ENCODE results near the gene CHD1L. TPM values are rescaled to one million over a fixed set of nuclear protein-coding genes. Genes with fewer than 3 reads are reported as not detected.
"Not testable (repeated sequence)": the region's sequence is repeated elsewhere in the genome, so short reads cannot be mapped to it uniquely, and the experiment has no call there.

Gene CHD1L
- polyA plus RNA-seq, 1 donor from 2014 or later = 29.5 TPM

DNA sequence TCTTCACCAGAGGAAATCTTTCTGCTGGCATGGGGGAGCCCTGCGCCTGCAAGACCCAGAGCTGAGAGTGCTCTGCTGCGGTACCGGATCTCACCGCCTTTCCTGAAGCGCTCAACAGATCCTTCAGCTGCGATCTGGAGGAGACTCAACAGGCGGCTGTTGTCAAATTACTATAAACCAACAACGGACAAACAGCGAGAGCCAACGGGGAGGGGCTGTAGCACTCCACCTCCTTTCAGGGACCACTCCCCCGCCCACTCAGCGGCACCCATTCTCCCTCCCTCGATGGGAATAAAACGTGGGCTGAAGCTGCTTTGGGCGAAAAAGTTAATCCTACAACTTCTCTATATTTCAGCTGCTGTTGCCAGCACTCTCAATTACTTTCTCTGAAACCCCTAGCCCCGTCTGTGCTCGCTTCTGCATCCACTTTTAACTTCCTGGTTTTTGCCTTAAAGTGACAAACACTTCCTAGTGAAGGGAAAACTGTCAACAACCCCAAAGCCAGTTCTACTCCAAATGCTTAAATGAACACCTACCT is 17.2 kb upstream of the CHD1L start, which contains the start of gene FMO5:
Gene FMO5, minus strand, starts transcription at position 147 of the 538 bp plus-strand sequence. CDS start 310 bp downstream, outside the sequence.
- Histone ChIP-seq H3K4me3 (ENCODE audit: low read length) (no peak within 1 kb of the TSS), H3K27me3 (ENCODE audit: insufficient read depth, low read depth, low read length) (no peaks in the 10 kb centered on the region), H3K9me2 (ENCODE audit: insufficient read depth, low read length) (no peaks in the 10 kb centered on the region), H3K27ac (ENCODE audit: low read length) (no peak within 1 kb of the TSS), H2AFZ (ENCODE audit: low read depth, low read length) (no peak within 1 kb of the TSS), H4K20me1 (ENCODE audit: insufficient read depth) (no peaks in the 10 kb centered on the region), H3K9me3 (ENCODE audit: low read length) (no peaks in the 10 kb centered on the region), H3K36me3 (ENCODE audit: insufficient read depth, low read length) (no peaks in the 10 kb centered on the region), H3K9ac (ENCODE audit: low read length) (no peak within 1 kb of the TSS), H3K79me2 (replicated peaks; ENCODE audit: insufficient read depth, low read length) (no peaks in the 10 kb centered on the region), H3F3A (ENCODE audit: insufficient read depth, low read length, poor library complexity, severe bottlenecking) (no peaks in the 10 kb centered on the region), H3K4me2 (ENCODE audit: low read length) (no peak within 1 kb of the TSS)
- TF ChIP-seq MXI1 (conservative IDR thresholded peaks at IDR 0.05; ENCODE audit: poor library complexity, severe bottlenecking) (no peak), SMC3 (conservative IDR thresholded peaks at IDR 0.05; ENCODE audit: poor library complexity) (no peak), TAF1 (IDR thresholded peaks at IDR 0.05; ENCODE audit: low read depth) (no peak), POLR2AphosphoS5 (IDR thresholded peaks at IDR 0.05) (no peak), RAD21 (conservative IDR thresholded peaks at IDR 0.05) (no peak), EP300 (conservative IDR thresholded peaks at IDR 0.05; ENCODE audit: poor library complexity, severe bottlenecking) (no peak)
- TF ChIP-seq, protein P1, sequence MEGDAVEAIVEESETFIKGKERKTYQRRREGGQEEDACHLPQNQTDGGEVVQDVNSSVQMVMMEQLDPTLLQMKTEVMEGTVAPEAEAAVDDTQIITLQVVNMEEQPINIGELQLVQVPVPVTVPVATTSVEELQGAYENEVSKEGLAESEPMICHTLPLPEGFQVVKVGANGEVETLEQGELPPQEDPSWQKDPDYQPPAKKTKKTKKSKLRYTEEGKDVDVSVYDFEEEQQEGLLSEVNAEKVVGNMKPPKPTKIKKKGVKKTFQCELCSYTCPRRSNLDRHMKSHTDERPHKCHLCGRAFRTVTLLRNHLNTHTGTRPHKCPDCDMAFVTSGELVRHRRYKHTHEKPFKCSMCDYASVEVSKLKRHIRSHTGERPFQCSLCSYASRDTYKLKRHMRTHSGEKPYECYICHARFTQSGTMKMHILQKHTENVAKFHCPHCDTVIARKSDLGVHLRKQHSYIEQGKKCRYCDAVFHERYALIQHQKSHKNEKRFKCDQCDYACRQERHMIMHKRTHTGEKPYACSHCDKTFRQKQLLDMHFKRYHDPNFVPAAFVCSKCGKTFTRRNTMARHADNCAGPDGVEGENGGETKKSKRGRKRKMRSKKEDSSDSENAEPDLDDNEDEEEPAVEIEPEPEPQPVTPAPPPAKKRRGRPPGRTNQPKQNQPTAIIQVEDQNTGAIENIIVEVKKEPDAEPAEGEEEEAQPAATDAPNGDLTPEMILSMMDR (IDR thresholded peaks at IDR 0.05; ENCODE audit: poor library complexity, severe bottlenecking) = no peak

- not testable (repeated sequence) for H2AFZ ChIP-seq (ENCODE audit: low read depth, low read length); H3K27ac ChIP-seq (ENCODE audit: low read length); H3K9me3 ChIP-seq (ENCODE audit: low read length); H3K4me2 ChIP-seq (ENCODE audit: low read length); H3F3A ChIP-seq (ENCODE audit: insufficient read depth, low read length, poor library complexity, severe bottlenecking); H4K20me1 ChIP-seq (ENCODE audit: insufficient read depth); H3K9me2 ChIP-seq (ENCODE audit: insufficient read depth, low read length); H3K79me2 ChIP-seq (replicated peaks; ENCODE audit: insufficient read depth, low read length); H3K9ac ChIP-seq (ENCODE audit: low read length); H3K36me3 ChIP-seq (ENCODE audit: insufficient read depth, low read length); H3K4me3 ChIP-seq (ENCODE audit: low read length); H3K27me3 ChIP-seq (ENCODE audit: insufficient read depth, low read depth, low read length)
Observed at GRCh38 chr1:147231032-147231431, 11.5 kb upstream of the CHD1L start.

DNA sequence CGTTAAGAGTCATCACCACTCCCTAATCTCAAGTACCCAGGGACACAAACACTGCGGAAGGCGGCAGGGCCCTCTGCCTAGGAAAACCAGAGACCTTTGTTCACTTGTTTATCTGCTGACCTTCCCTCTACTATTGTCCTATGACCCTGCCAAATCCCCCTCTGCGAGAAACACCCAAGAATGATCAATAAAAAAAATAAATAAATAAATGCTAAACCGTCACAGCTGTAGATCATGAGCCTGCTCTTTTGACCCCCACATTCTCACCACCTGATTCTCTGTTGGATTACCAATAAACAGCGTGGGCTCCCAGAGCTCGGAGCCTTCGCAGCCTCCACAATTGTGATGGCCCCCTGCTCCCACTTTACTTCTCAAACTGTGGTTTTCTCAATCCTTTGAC is 8.6 kb upstream of the CHD1L start:
- not testable (repeated sequence) for H4K20me1 ChIP-seq (ENCODE audit: insufficient read depth); H3F3A ChIP-seq (ENCODE audit: insufficient read depth, low read length, poor library complexity, severe bottlenecking); H3K4me3 ChIP-seq (ENCODE audit: low read length); H3K9ac ChIP-seq (ENCODE audit: low read length); H3K9me3 ChIP-seq (ENCODE audit: low read length); H3K36me3 ChIP-seq (ENCODE audit: insufficient read depth, low read length); H3K4me2 ChIP-seq (ENCODE audit: low read length); H3K79me2 ChIP-seq (replicated peaks; ENCODE audit: insufficient read depth, low read length); H2AFZ ChIP-seq (ENCODE audit: low read depth, low read length); H3K9me2 ChIP-seq (ENCODE audit: insufficient read depth, low read length); H3K27ac ChIP-seq (ENCODE audit: low read length); H3K27me3 ChIP-seq (ENCODE audit: insufficient read depth, low read depth, low read length)

DNA sequence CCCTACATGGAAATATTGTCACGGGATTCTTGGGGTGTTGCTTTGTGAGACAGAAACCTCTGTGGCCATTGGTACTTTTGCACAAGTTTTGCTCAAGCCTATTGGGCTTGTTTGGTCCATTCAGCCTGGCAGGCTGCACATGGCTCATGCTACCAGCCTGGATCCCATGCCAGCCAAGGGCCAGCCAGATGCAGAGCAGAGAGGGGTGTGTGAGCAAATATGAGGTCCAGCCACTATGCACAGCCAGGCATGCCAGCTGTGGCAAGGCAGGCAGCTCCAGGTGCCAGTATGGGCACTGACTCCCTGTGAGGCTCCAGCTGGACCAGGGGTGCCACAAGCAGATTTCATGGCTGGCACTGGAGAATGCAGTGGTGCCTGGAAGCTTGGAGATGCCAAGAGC is 6.7 kb upstream of the CHD1L start:
- Histone ChIP-seq H3F3A (ENCODE audit: insufficient read depth, low read length, poor library complexity, severe bottlenecking) (no peaks in the 10 kb centered on the region), H3K79me2 (replicated peaks; ENCODE audit: insufficient read depth, low read length) (no peaks in the 10 kb centered on the region), H3K4me3 (ENCODE audit: low read length) (no peak overlapping the region), H3K36me3 (ENCODE audit: insufficient read depth, low read length) (no peaks in the 10 kb centered on the region), H3K9me3 (ENCODE audit: low read length) (peaks cover 3% of the 10 kb centered on the region), H3K27me3 (ENCODE audit: insufficient read depth, low read depth, low read length) (no peaks in the 10 kb centered on the region), H3K4me2 (ENCODE audit: low read length) (no peak overlapping the region), H3K9ac (ENCODE audit: low read length) (no peak overlapping the region), H2AFZ (ENCODE audit: low read depth, low read length) (no peak overlapping the region), H3K9me2 (ENCODE audit: insufficient read depth, low read length) (no peaks in the 10 kb centered on the region), H4K20me1 (ENCODE audit: insufficient read depth) (no peaks in the 10 kb centered on the region), H3K27ac (ENCODE audit: low read length) (no peak overlapping the region)
- no peak for TF ChIP-seq SMC3 (conservative IDR thresholded peaks at IDR 0.05; ENCODE audit: poor library complexity)
- TF ChIP-seq REST (IDR thresholded peaks at IDR 0.05; ENCODE audit: borderline replicate concordance) = no peak
- TF ChIP-seq EZH2 (IDR thresholded peaks at IDR 0.05; ENCODE audit: borderline replicate concordance, insufficient read depth, low read length, poor library complexity, severe bottlenecking) = no peak
- TF ChIP-seq POLR2AphosphoS5 (IDR thresholded peaks at IDR 0.05) = no peak
- TF ChIP-seq EP300 (conservative IDR thresholded peaks at IDR 0.05; ENCODE audit: poor library complexity, severe bottlenecking) = no peak
- TF ChIP-seq TAF1 (IDR thresholded peaks at IDR 0.05; ENCODE audit: low read depth) = no peak
- TF ChIP-seq RAD21 (conservative IDR thresholded peaks at IDR 0.05) = no peak
- TF ChIP-seq MXI1 (conservative IDR thresholded peaks at IDR 0.05; ENCODE audit: poor library complexity, severe bottlenecking) = no peak
- TF ChIP-seq, protein P1 (IDR thresholded peaks at IDR 0.05; ENCODE audit: poor library complexity, severe bottlenecking) = no peak
